SK-N-SH (cell line): Measurements from ENCODE around the gene SLC44A2. TPM values are rescaled to one million over a fixed set of nuclear protein-coding genes. Genes with fewer than 3 reads are reported as not detected.

Source experiments
- CTCF ChIA-PET: fragments of 300-600, 350-600 bp; formaldehyde crosslinking; extraction: SDS; loops from one replicate; lab custom pipeline; 2021; lab: Yijun Ruan, JAX
- POLR2A ChIA-PET: fragments of 350-600 bp; sonication (Branson Sonifier 250); formaldehyde crosslinking; extraction: SDS; loops from one replicate; lab custom pipeline; 2020; ENCODE audit warnings: antibody characterized with exemption, inconsistent platforms; lab: Yijun Ruan, JAX
- DNase-seq: peaks from one replicate; pipeline ENCODE4 v3.0.0; 2012
- H2AFZ ChIP-seq: fragments of 200-600 bp; sonication (generic); 2 replicates; pipeline ENCODE4 v1.8.1; 2016; ENCODE audit warnings: antibody characterized with exemption, mild to moderate bottlenecking, low read depth
- H3F3A ChIP-seq: fragments of 200-600 bp; sonication (generic); replicated peaks from 2 replicates; pipeline ENCODE3; 2016; ENCODE audit warnings: antibody characterized with exemption, mild to moderate bottlenecking; ENCODE audit not compliant: insufficient read depth
- H3K27ac ChIP-seq, 2 experiments: fragments of 200-500 bp in 1 of 2; fragments of 200-600 bp in 1 of 2; sonication (Bioruptor generic) in 1 of 2; sonication (generic), shearing (Covaris generic) in 1 of 2; 2 replicates each; pipeline versions ENCODE4 v1.5.1 to v1.6.1; 2014 to 2016; ENCODE audit warnings: low read depth in 2 of 2, inconsistent platforms in 1 of 2, low read length in 1 of 2, mild to moderate bottlenecking in 1 of 2, mixed read lengths in 1 of 2
- H3K27me3 ChIP-seq: fragments of 200-600 bp; sonication (generic), shearing (Covaris generic); 2 replicates; pipeline ENCODE4 v1.6.1; 2016; ENCODE audit warnings: mixed run types; ENCODE audit not compliant: insufficient read depth
- H3K36me3 ChIP-seq, 2 experiments: fragments of 200-500 bp in 1 of 2; fragments of 200-600 bp in 1 of 2; sonication (Bioruptor generic) in 1 of 2; sonication (generic) in 1 of 2; replicated peaks in 1 of 2; 2 replicates each; pipeline versions ENCODE3 to v1.5.1; 2014 to 2016; ENCODE audit warnings: low read length in 1 of 2, mild to moderate bottlenecking in 1 of 2; ENCODE audit not compliant: insufficient read depth in 2 of 2, control insufficient read depth in 1 of 2
- H3K4me1 ChIP-seq, 2 experiments: fragments of 200-500 bp in 1 of 2; fragments of 200-600 bp in 1 of 2; sonication (Bioruptor generic) in 1 of 2; sonication (generic), shearing (Covaris generic) in 1 of 2; 2 replicates each; pipeline versions ENCODE4 v1.5.1 to v1.6.1; 2014 to 2016; ENCODE audit warnings: low read depth in 1 of 2, low read length in 1 of 2, mixed run types in 1 of 2; ENCODE audit not compliant: insufficient read depth in 2 of 2, control insufficient read depth in 1 of 2
- H3K4me2 ChIP-seq: fragments of 200-600 bp; sonication (generic), shearing (Covaris generic); 2 replicates; pipeline ENCODE4 v1.6.1; 2017; ENCODE audit warnings: mixed run types
- H3K4me3 ChIP-seq, 2 experiments: fragments of 200-500 bp in 1 of 2; fragments of 200-600 bp in 1 of 2; sonication (Bioruptor generic) in 1 of 2; sonication (generic), shearing (Covaris generic) in 1 of 2; 2 replicates each; pipeline versions ENCODE4 v1.5.1 to v1.8.1; 2014 to 2016; ENCODE audit warnings: low read depth in 2 of 2, inconsistent platforms in 1 of 2, low read length in 1 of 2, mild to moderate bottlenecking in 1 of 2, mixed read lengths in 1 of 2, moderate library complexity in 1 of 2
- H3K79me2 ChIP-seq: fragments of 200-600 bp; sonication (generic); 2 replicates; pipeline ENCODE4 v1.8.1; 2017; ENCODE audit warnings: mild to moderate bottlenecking; ENCODE audit not compliant: insufficient read depth
- H3K9ac ChIP-seq: fragments of 200-600 bp; sonication (generic); 2 replicates; pipeline ENCODE4 v1.6.1; 2017; ENCODE audit warnings: mixed run types
- H3K9me2 ChIP-seq: fragments of 200-600 bp; sonication (generic); 2 replicates; pipeline ENCODE4 v1.6.1; 2017; ENCODE audit warnings: mixed run types
- H3K9me3 ChIP-seq: fragments of 200-600 bp; sonication (generic); 2 replicates; pipeline ENCODE4 v1.6.1; 2017; ENCODE audit warnings: mixed run types, mild to moderate bottlenecking, moderate library complexity
- H4K20me1 ChIP-seq: fragments of 200-600 bp; sonication (generic); 2 replicates; pipeline ENCODE4 v1.6.1; 2017; ENCODE audit warnings: mild to moderate bottlenecking, mixed run types; ENCODE audit not compliant: insufficient read depth
- GABPA ChIP-seq: IDR thresholded peaks from 2 replicates; pipeline ENCODE4 v1.4.0; 2012; ENCODE audit warnings: low read depth, mild to moderate bottlenecking
- IRF3 ChIP-seq: fragments of 150-350 bp; IDR thresholded peaks from 2 replicates; pipeline ENCODE4 v1.6.1; 2016; ENCODE audit warnings: mild to moderate bottlenecking, low read depth, low read length
- JUND ChIP-seq: IDR thresholded peaks from 2 replicates; pipeline ENCODE4 v1.4.0; 2012
- RCOR1 ChIP-seq: fragments of 150-350 bp; IDR thresholded peaks from 2 replicates; pipeline ENCODE4 v1.6.1; 2017; ENCODE audit warnings: antibody characterized with exemption, low read length
- REST ChIP-seq: IDR thresholded peaks from 2 replicates; pipeline ENCODE4 v1.6.1; 2012; ENCODE audit warnings: mild to moderate bottlenecking, low read depth, low read length, moderate library complexity
- RFX5 ChIP-seq: IDR thresholded peaks from 2 replicates; pipeline ENCODE4 v1.6.1; 2012; ENCODE audit warnings: mild to moderate bottlenecking, improper control_type of control experiment, low read length
- RXRA ChIP-seq: IDR thresholded peaks from 2 replicates; pipeline ENCODE4 v1.4.0; 2012; ENCODE audit warnings: low read depth, mild to moderate bottlenecking, borderline replicate concordance
- TAF1 ChIP-seq: IDR thresholded peaks from 2 replicates; pipeline ENCODE4 v1.6.1; 2012; ENCODE audit warnings: low read depth, mild to moderate bottlenecking, low read length, moderate library complexity, borderline replicate concordance
- USF1 ChIP-seq: IDR thresholded peaks from 2 replicates; pipeline ENCODE4 v1.4.0; 2012; ENCODE audit warnings: low read depth, borderline replicate concordance
- WGBS: methylation state at CpG from one replicate; pipeline ENCODE4 v1.1.6; 2017; ENCODE audit warnings: low lambda C conversion rate; 5-methylcytosine and 5-hydroxymethylcytosine counted together
- polyA plus RNA-seq, 3 experiments: library from polyadenylated mRNA; depleted of rRNA; stranded (reverse); fragments of >200 nt; gene quantifications; 2 replicates each; pipeline ENCODE4 v1.2.3, GENCODE V29; 2012

SLC44A2 gene
- polyA plus RNA-seq, 1 of the 3 experiments (the other 2 are of a cell fraction) = 61.4 TPM

- TF ChIP-seq IRF3 (no peak), TAF1 (peak; percentile 50; the same call in 1 of the 2 replicates), REST (no peak; the same call in 1 of the 2 replicates), USF1 (no peak)
Observed at GRCh38 chr19:10625003-10625761, at the start of gene SLC44A2 (continued).

- H3K9me2 ChIP-seq = no peaks in the 10 kb centered on the region
- H3K4me3 ChIP-seq = no peak overlapping the region
- no peak overlapping the region for H3K4me2 ChIP-seq
- no peaks in the 10 kb centered on the region for H3K9me3 ChIP-seq
- H3K9ac ChIP-seq = no peak overlapping the region
- H3F3A ChIP-seq = no peaks in the 10 kb centered on the region
- no peaks in the 10 kb centered on the region for H4K20me1 ChIP-seq
- TF ChIP-seq RXRA (no peak), JUND (no peak), RFX5 (no peak), RCOR1 (no peak), GABPA (no peak)
- H3K27me3 ChIP-seq = no peaks in the 10 kb centered on the region
- H2AFZ ChIP-seq = no peak overlapping the region
- DNase-seq = no peak
- WGBS = 100% methylated on average over 5 of the region's 6 CpGs
- no peaks in the 10 kb centered on the region for H3K79me2 ChIP-seq
- H3K4me1 ChIP-seq = peaks cover 0 to 3% of the 10 kb centered on the region in 2 experiments; a peak in 1 of 4 replicates
- no peaks in the 10 kb centered on the region for H3K36me3 ChIP-seq
- POLR2A ChIA-PET = no interaction called here
- H3K27ac ChIP-seq = no peak overlapping the region
- CTCF ChIA-PET = interaction anchor here (9.1 kb wide), 1 partner anchor 68 kb away, joined by 330 read pairs; no protein-coding TSS in a partner anchor
Observed at GRCh38 chr19:10577951-10578350, 47.4 kb upstream of the SLC44A2 start.
